OCI-LY7 (cell line): ENCODE measurements around the gene MRGPRX3.

Experiments
- EZH2phosphoT487 ChIP-seq: fragments of 200-600 bp; sonication (generic); IDR thresholded peaks from 2 replicates; pipeline ENCODE4 v1.6.1; 2018; ENCODE audit warnings: low read depth, borderline replicate concordance, mild to moderate bottlenecking, mixed run types, antibody characterized with exemption, low read length, moderate library complexity, mixed read lengths
- TF ChIP-seq, protein P1 (sequence below): fragments of 200-600 bp; sonication (generic); conservative IDR thresholded peaks from 2 replicates; pipeline ENCODE4 v1.5.1; 2014; ENCODE audit warnings: mild to moderate bottlenecking, antibody characterized with exemption, low read length, moderate library complexity, mixed read lengths

DNA sequence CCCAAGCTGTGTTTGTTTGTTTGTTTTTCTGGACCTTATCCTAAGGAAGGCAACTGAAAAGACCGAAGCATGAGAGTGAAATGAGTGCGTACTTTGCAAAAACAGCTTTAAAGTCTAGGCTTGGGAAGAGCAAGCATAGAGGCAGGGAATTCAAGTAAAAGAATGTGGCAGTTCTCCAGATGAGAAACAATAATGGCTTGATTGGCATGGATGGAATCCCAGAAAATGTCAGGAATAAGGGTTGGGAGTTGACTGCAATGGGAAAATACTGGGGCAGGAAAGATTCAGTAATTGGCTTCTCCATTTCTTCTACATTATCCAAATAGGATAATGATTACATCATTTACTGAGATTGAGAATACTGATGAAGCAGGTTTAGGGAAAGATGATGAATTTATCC, 44.0 kb upstream of the MRGPRX3 start:
- TF ChIP-seq, protein P1, sequence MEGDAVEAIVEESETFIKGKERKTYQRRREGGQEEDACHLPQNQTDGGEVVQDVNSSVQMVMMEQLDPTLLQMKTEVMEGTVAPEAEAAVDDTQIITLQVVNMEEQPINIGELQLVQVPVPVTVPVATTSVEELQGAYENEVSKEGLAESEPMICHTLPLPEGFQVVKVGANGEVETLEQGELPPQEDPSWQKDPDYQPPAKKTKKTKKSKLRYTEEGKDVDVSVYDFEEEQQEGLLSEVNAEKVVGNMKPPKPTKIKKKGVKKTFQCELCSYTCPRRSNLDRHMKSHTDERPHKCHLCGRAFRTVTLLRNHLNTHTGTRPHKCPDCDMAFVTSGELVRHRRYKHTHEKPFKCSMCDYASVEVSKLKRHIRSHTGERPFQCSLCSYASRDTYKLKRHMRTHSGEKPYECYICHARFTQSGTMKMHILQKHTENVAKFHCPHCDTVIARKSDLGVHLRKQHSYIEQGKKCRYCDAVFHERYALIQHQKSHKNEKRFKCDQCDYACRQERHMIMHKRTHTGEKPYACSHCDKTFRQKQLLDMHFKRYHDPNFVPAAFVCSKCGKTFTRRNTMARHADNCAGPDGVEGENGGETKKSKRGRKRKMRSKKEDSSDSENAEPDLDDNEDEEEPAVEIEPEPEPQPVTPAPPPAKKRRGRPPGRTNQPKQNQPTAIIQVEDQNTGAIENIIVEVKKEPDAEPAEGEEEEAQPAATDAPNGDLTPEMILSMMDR = no peak
- TF ChIP-seq EZH2phosphoT487 = no peak
